ENCODE results near the gene TEX9.

The TEX9 gene

DNA sequence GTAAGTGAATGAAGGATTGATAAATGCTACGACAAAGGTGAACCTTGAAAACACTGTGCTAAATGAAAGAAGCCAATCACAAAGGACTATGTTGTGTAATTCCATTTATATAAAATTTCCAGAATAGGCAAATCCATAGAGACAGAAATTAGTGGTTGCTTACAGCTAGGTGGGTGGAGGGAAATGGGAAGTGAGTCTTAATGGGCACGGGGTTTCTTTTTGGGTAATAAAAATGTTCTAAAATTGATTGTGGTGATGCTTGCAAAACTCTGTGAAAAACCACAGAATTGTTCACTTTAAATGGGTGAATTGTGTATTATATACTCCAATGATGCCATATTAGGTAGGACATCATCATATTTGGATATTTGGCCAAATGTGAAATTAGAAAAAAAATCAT, 20.9 kb upstream of the TEX9 start:
- in situ Hi-C loops (cut with MboI; ENCODE audit: low sequenced_read_pairs, unreplicated experiment), result no loop called here
- TF ChIP-seq, protein P1, sequence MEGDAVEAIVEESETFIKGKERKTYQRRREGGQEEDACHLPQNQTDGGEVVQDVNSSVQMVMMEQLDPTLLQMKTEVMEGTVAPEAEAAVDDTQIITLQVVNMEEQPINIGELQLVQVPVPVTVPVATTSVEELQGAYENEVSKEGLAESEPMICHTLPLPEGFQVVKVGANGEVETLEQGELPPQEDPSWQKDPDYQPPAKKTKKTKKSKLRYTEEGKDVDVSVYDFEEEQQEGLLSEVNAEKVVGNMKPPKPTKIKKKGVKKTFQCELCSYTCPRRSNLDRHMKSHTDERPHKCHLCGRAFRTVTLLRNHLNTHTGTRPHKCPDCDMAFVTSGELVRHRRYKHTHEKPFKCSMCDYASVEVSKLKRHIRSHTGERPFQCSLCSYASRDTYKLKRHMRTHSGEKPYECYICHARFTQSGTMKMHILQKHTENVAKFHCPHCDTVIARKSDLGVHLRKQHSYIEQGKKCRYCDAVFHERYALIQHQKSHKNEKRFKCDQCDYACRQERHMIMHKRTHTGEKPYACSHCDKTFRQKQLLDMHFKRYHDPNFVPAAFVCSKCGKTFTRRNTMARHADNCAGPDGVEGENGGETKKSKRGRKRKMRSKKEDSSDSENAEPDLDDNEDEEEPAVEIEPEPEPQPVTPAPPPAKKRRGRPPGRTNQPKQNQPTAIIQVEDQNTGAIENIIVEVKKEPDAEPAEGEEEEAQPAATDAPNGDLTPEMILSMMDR (IDR thresholded peaks at IDR 0.05; ENCODE audit: borderline replicate concordance, control extremely low read depth, extremely low read depth, insufficient read depth, missing control alignments), result no peak
- no peak for DNase-seq (ENCODE audit: low spot score)

DNA sequence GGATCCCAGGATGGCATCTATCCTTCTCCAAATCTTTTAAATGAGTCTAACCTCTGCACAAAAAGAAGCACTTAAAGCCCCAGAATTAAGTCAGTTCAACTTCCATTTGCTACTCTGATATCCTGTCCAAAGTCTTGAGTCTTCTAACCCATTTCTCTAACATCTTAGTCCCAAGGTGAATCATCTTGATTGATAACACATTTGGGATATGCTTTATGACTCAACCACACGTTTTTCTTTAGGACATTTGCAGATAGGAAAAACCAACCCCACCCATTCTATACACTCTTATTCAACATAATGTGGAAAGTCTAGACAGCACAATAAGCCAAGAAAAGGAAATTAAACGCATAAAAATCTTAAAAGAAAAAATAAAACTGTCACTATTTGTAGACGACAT, 18.8 kb upstream of the TEX9 start:
- DNase-seq (ENCODE audit: low spot score), result no peak
- in situ Hi-C loops (cut with MboI; ENCODE audit: low sequenced_read_pairs, unreplicated experiment), result no loop called here
- TF ChIP-seq, protein P1 (IDR thresholded peaks at IDR 0.05; ENCODE audit: borderline replicate concordance, control extremely low read depth, extremely low read depth, insufficient read depth, missing control alignments), result no peak

DNA sequence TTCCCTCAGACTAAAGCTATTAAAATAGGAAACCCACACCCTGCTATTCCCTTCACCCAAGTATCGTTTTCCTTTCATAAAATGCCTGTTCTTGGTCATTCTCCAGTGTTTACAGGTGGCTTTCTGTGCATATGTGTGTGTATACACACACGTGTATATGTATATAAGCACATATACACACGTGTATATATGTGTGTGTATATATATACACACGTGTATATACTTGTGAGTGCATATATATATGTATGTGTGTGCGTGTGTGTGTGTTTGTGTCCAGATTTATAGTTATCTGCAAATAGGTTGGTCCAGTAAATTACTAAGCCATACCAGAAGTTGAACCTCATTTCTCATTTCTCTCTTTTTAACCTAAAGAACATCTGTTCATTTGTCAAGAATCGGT, 15.7 kb upstream of the TEX9 start:
- in situ Hi-C loops (cut with MboI; ENCODE audit: low sequenced_read_pairs, unreplicated experiment), result no loop called here
- no peak for DNase-seq (ENCODE audit: low spot score)
- TF ChIP-seq, protein P1 (IDR thresholded peaks at IDR 0.05; ENCODE audit: borderline replicate concordance, control extremely low read depth, extremely low read depth, insufficient read depth, missing control alignments), result no peak

DNA sequence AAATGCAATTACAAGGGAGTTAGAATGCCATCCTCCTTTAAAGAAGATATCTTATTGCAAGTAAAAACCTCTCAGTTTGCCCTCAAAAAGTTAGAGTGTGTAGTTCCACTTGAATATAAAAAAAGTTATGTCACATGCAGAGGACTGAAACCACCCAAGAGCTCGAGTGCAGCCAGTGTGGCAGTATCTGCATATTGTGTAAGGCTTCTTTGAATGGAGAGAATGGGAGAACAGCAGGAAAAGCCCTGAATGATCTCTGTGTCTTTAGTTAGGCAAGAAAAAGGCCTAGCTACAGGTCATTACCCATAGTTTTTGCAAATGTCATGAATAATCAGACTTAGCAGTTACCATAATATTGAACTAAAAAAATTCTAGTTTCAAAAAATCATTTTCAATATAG, 13.9 kb upstream of the TEX9 start:
- in situ Hi-C loops (cut with MboI; ENCODE audit: low sequenced_read_pairs, unreplicated experiment), result no loop called here
- TF ChIP-seq, protein P1 (IDR thresholded peaks at IDR 0.05; ENCODE audit: borderline replicate concordance, control extremely low read depth, extremely low read depth, insufficient read depth, missing control alignments), result no peak

DNA sequence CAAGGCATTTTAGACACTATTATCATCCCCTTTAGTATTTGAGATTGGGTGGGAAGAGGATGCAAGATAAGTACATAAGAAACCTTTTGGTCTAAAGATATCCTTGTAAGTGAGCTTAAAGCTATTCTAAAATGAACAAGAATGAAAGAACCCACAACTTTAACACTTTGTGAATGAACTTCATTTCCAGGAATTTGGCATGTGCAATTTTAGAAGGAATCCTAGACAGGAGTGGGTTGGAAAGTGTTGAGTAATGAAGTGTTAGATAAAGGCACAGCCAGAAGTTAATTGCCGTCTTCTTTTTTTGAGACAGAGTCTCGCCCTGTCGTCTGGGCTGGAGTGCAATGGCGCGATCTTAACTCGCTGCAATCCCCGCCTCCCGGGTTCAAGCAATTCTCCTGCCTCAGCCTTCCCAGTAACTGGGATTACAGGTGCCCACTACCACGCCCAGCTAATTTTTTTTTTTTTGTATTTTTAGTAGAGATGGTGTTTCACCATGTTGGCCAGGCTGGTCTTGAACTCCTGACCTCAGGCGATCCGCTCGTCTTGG, 13.2 kb upstream of the TEX9 start:
- no peak for DNase-seq (ENCODE audit: low spot score)
- TF ChIP-seq, protein P1 (IDR thresholded peaks at IDR 0.05; ENCODE audit: borderline replicate concordance, control extremely low read depth, extremely low read depth, insufficient read depth, missing control alignments), result no peak
- in situ Hi-C loops (cut with MboI; ENCODE audit: low sequenced_read_pairs, unreplicated experiment), result no loop called here

More for the DNA sequence above, 13.9 kb upstream of the TEX9 start:
- no peak for DNase-seq (ENCODE audit: low spot score)

DNA sequence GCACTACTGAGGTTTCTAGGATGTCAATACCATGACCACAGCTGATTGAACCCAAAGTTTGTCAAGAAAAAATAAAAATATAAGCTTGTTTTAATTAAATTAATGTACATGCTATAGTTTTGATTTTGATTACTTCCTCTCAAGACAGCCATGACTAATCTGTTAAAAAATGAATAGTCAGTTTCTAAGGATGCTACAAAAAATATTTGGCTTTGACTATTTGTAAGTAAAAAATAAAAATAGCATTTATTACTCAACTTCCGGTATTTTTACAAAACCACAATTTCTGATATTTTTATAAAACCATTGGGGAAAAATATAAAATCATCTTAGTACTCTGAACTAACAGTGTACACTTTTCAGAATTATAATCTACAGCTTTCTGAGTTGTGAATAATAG, 12.1 kb upstream of the TEX9 start:
- no peak for DNase-seq (ENCODE audit: low spot score)
- TF ChIP-seq, protein P1 (IDR thresholded peaks at IDR 0.05; ENCODE audit: borderline replicate concordance, control extremely low read depth, extremely low read depth, insufficient read depth, missing control alignments), result no peak
- in situ Hi-C loops (cut with MboI; ENCODE audit: low sequenced_read_pairs, unreplicated experiment), result no loop called here

DNA sequence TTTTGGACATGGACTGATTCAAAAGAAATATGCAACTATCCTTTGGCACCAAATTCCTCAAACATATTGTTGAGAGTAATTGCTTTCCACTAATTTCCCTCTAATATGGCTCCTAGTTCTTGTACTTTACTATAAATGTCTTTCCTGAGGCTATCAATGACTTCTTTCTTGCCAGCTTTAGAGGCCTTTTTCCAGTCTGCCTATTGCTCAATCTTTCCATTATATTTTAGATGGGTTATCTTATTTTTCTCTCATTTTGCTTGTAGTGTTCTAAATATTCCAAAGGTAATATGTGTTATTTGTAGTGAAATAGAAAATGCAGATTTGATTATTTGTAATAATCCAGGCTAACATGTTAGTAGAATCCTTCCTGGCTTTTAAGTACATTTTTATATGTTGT, 11.5 kb upstream of the TEX9 start:
- TF ChIP-seq, protein P1 (IDR thresholded peaks at IDR 0.05; ENCODE audit: borderline replicate concordance, control extremely low read depth, extremely low read depth, insufficient read depth, missing control alignments), result no peak
- DNase-seq (ENCODE audit: low spot score), result no peak
- in situ Hi-C loops (cut with MboI; ENCODE audit: low sequenced_read_pairs, unreplicated experiment), result no loop called here

Data from GM13976 (cell line).